IPS-20b (cell line): ENCODE data around the gene PLPP3.
"Not testable (repeated sequence)": the region's sequence is repeated elsewhere in the genome, so short reads cannot be mapped to it uniquely, and the experiment has no call there.

Experiments
- H3K27ac ChIP-seq: one replicate; pipeline ENCODE4 v1.5.1; 2013; ENCODE audit warnings: low read length
- H3K27me3 ChIP-seq: 2 replicates; pipeline ENCODE4 v1.6.1; 2013; ENCODE audit warnings: mild to moderate bottlenecking, low read length, inconsistent platforms; ENCODE audit not compliant: insufficient read depth
- H3K36me3 ChIP-seq: 2 replicates; pipeline ENCODE4 v1.6.1; 2013; ENCODE audit warnings: low read depth, mild to moderate bottlenecking, inconsistent platforms, low read length, moderate library complexity; ENCODE audit not compliant: insufficient read depth
- H3K4me1 ChIP-seq: 2 replicates; pipeline ENCODE4 v1.6.1; 2013; ENCODE audit warnings: mild to moderate bottlenecking, control low read depth, inconsistent platforms, low read length, moderate library complexity; ENCODE audit not compliant: insufficient read depth
- H3K4me3 ChIP-seq: 2 replicates; pipeline ENCODE4 v1.5.1; 2013; ENCODE audit warnings: mild to moderate bottlenecking, low read length, inconsistent platforms
- H3K9ac ChIP-seq: 2 replicates; pipeline ENCODE4 v1.6.1; 2013; ENCODE audit warnings: low read depth, mild to moderate bottlenecking, inconsistent platforms, low read length, moderate library complexity
- H3K9me3 ChIP-seq: 2 replicates; pipeline ENCODE4 v1.6.1; 2013; ENCODE audit warnings: mild to moderate bottlenecking, low read depth, low read length, inconsistent platforms; ENCODE audit not compliant: insufficient read depth

The PLPP3 gene

GRCh38 chr1:56578963-56579875, at the start of gene PLPP3:
TSS of gene PLPP3 (minus strand) at chr1:56579563. CDS start at chr1:56579016, 547 bp downstream.
- peaks cover 26% of the 10 kb centered on the region for H3K4me1 ChIP-seq
- no peaks in the 10 kb centered on the region for H3K27me3 ChIP-seq
- peak within 1 kb of the TSS; percentile 90 for H3K4me3 ChIP-seq
- no peaks in the 10 kb centered on the region for H3K9me3 ChIP-seq
- H3K27ac ChIP-seq, result peak within 1 kb of the TSS; percentile 73
- H3K9ac ChIP-seq, result peak within 1 kb of the TSS; percentile 89
- no peaks in the 10 kb centered on the region for H3K36me3 ChIP-seq

- Histone ChIP-seq H3K36me3 (no peaks in the 10 kb centered on the region), H3K9me3 (no peaks in the 10 kb centered on the region), H3K4me3 (no peak overlapping the region), H3K27me3 (no peaks in the 10 kb centered on the region), H3K9ac (no peak overlapping the region), H3K27ac (no peak overlapping the region), H3K4me1 (peaks cover 9% of the 10 kb centered on the region; the same call in 1 of the 2 replicates)
Observed at GRCh38 chr1:56627636-56628039, 48.3 kb upstream of the PLPP3 start.

- Histone ChIP-seq H3K36me3 (no peaks in the 10 kb centered on the region), H3K9ac (no peak overlapping the region), H3K4me1 (peaks cover 9% of the 10 kb centered on the region; the same call in 1 of the 2 replicates), H3K27ac (no peak overlapping the region), H3K9me3 (no peaks in the 10 kb centered on the region), H3K4me3 (no peak overlapping the region), H3K27me3 (no peaks in the 10 kb centered on the region)
Observed at GRCh38 chr1:56627019-56627635, 47.8 kb upstream of the PLPP3 start.

- Histone ChIP-seq H3K4me1 (peaks cover 9% of the 10 kb centered on the region; the same call in 1 of the 2 replicates), H3K36me3 (no peaks in the 10 kb centered on the region), H3K27me3 (no peaks in the 10 kb centered on the region), H3K9ac (no peak overlapping the region), H3K9me3 (no peaks in the 10 kb centered on the region), H3K4me3 (no peak overlapping the region), H3K27ac (no peak overlapping the region)
Observed at GRCh38 chr1:56626546-56626945, 47.2 kb upstream of the PLPP3 start.

GRCh38 chr1:56625819-56626440, 46.6 kb upstream of the PLPP3 start:
- Histone ChIP-seq H3K27me3 (no peaks in the 10 kb centered on the region), H3K36me3 (no peaks in the 10 kb centered on the region), H3K9me3 (no peaks in the 10 kb centered on the region), H3K9ac (no peak overlapping the region), H3K4me1 (peaks cover 9% of the 10 kb centered on the region; the same call in 1 of the 2 replicates), H3K4me3 (no peak overlapping the region), H3K27ac (no peak overlapping the region)

- H3K27ac ChIP-seq, result no peak overlapping the region
- no peak overlapping the region for H3K4me3 ChIP-seq
- H3K4me1 ChIP-seq, result no peaks in the 10 kb centered on the region
- H3K9ac ChIP-seq, result no peak overlapping the region
- no peaks in the 10 kb centered on the region for H3K9me3 ChIP-seq
- H3K27me3 ChIP-seq, result no peaks in the 10 kb centered on the region
- H3K36me3 ChIP-seq, result no peaks in the 10 kb centered on the region
Observed at GRCh38 chr1:56617141-56617540, 37.8 kb upstream of the PLPP3 start.

- H3K4me1 ChIP-seq, H3K27ac ChIP-seq, H3K9ac ChIP-seq, H3K36me3 ChIP-seq, H3K27me3 ChIP-seq, H3K4me3 ChIP-seq, H3K9me3 ChIP-seq: not testable (repeated sequence)
Observed at GRCh38 chr1:56610770-56611169, 31.4 kb upstream of the PLPP3 start.

- not testable (repeated sequence) for H3K4me1 ChIP-seq, H3K27ac ChIP-seq, H3K36me3 ChIP-seq, H3K4me3 ChIP-seq, H3K9ac ChIP-seq, H3K27me3 ChIP-seq, H3K9me3 ChIP-seq
Observed at GRCh38 chr1:56610097-56610496, 30.7 kb upstream of the PLPP3 start.

GRCh38 chr1:56595397-56596191, 16.2 kb upstream of the PLPP3 start:
- H3K9me3 ChIP-seq, H3K27ac ChIP-seq, H3K4me1 ChIP-seq, H3K36me3 ChIP-seq, H3K4me3 ChIP-seq, H3K9ac ChIP-seq, H3K27me3 ChIP-seq: not testable (repeated sequence)

GRCh38 chr1:56591909-56592308, 12.5 kb upstream of the PLPP3 start:
- H3K9me3 ChIP-seq, result no peaks in the 10 kb centered on the region
- no peaks in the 10 kb centered on the region for H3K36me3 ChIP-seq
- H3K27ac ChIP-seq, result no peak overlapping the region
- H3K4me3 ChIP-seq, result no peak overlapping the region
- no peaks in the 10 kb centered on the region for H3K4me1 ChIP-seq
- H3K9ac ChIP-seq, result no peak overlapping the region
- H3K27me3 ChIP-seq, result no peaks in the 10 kb centered on the region

- Histone ChIP-seq H3K36me3 (no peaks in the 10 kb centered on the region), H3K27ac (no peak overlapping the region), H3K9ac (no peak overlapping the region), H3K9me3 (no peaks in the 10 kb centered on the region), H3K4me3 (no peak overlapping the region), H3K27me3 (no peaks in the 10 kb centered on the region), H3K4me1 (no peaks in the 10 kb centered on the region)
Observed at GRCh38 chr1:56590520-56591011, 11.2 kb upstream of the PLPP3 start.
